ENCODE measurements around the gene GAD2.

Gene GAD2

GRCh38 chr10:26211781-26212444, 4.7 kb upstream of the GAD2 start:
- Histone ChIP-seq H3K36me3 (ENCODE audit: control insufficient read depth, insufficient read depth, low read length) (no peaks in the 10 kb centered on the region), H3K27me3 (ENCODE audit: control insufficient read depth, insufficient read depth, low read length, poor library complexity, severe bottlenecking) (peaks cover 69% of the 10 kb centered on the region), H3K4me1 (ENCODE audit: control insufficient read depth, insufficient read depth, low read length) (peaks cover 39% of the 10 kb centered on the region), H3K27ac (ENCODE audit: insufficient read depth, low read depth, low read length, poor library complexity, severe bottlenecking) (no peak overlapping the region), H3K4me3 (ENCODE audit: insufficient read depth, low read depth, low read length) (peak overlapping the region; percentile 3), H3K9me3 (ENCODE audit: control insufficient read depth, low read length) (no peaks in the 10 kb centered on the region)
- 53 to 57% methylated on average over 37 of the region's 37 CpGs for WGBS, 2 experiments

GRCh38 chr10:26212511-26212910, 4.1 kb upstream of the GAD2 start:
- Histone ChIP-seq H3K4me1 (ENCODE audit: control insufficient read depth, insufficient read depth, low read length) (peaks cover 40% of the 10 kb centered on the region), H3K27me3 (ENCODE audit: control insufficient read depth, insufficient read depth, low read length, poor library complexity, severe bottlenecking) (peaks cover 74% of the 10 kb centered on the region), H3K27ac (ENCODE audit: insufficient read depth, low read depth, low read length, poor library complexity, severe bottlenecking) (no peak overlapping the region), H3K9me3 (ENCODE audit: control insufficient read depth, low read length) (no peaks in the 10 kb centered on the region), H3K36me3 (ENCODE audit: control insufficient read depth, insufficient read depth, low read length) (no peaks in the 10 kb centered on the region), H3K4me3 (ENCODE audit: insufficient read depth, low read depth, low read length) (peak overlapping the region; percentile 3)
- WGBS, 2 experiments = 75 to 77% methylated on average over 12 of the region's 12 CpGs

GRCh38 chr10:26213157-26213800, 3.3 kb upstream of the GAD2 start:
- no peaks in the 10 kb centered on the region for H3K36me3 ChIP-seq (ENCODE audit: control insufficient read depth, insufficient read depth, low read length)
- 70 to 73% methylated on average over 11 of the region's 11 CpGs for WGBS, 2 experiments
- H3K9me3 ChIP-seq (ENCODE audit: control insufficient read depth, low read length) = no peaks in the 10 kb centered on the region
- H3K27me3 ChIP-seq (ENCODE audit: control insufficient read depth, insufficient read depth, low read length, poor library complexity, severe bottlenecking) = peaks cover 82% of the 10 kb centered on the region
- H3K4me3 ChIP-seq (ENCODE audit: insufficient read depth, low read depth, low read length) = no peak overlapping the region
- H3K4me1 ChIP-seq (ENCODE audit: control insufficient read depth, insufficient read depth, low read length) = peaks cover 40% of the 10 kb centered on the region
- no peak overlapping the region for H3K27ac ChIP-seq (ENCODE audit: insufficient read depth, low read depth, low read length, poor library complexity, severe bottlenecking)

GRCh38 chr10:26214004-26214403, 2.6 kb upstream of the GAD2 start:
- WGBS, 2 experiments = 0% methylated on average over 5 to 7 of the region's 7 CpGs
- Histone ChIP-seq H3K4me1 (ENCODE audit: control insufficient read depth, insufficient read depth, low read length) (peaks cover 40% of the 10 kb centered on the region), H3K4me3 (ENCODE audit: insufficient read depth, low read depth, low read length) (no peak overlapping the region), H3K27ac (ENCODE audit: insufficient read depth, low read depth, low read length, poor library complexity, severe bottlenecking) (no peak overlapping the region), H3K36me3 (ENCODE audit: control insufficient read depth, insufficient read depth, low read length) (no peaks in the 10 kb centered on the region), H3K27me3 (ENCODE audit: control insufficient read depth, insufficient read depth, low read length, poor library complexity, severe bottlenecking) (peaks cover 89% of the 10 kb centered on the region), H3K9me3 (ENCODE audit: control insufficient read depth, low read length) (no peaks in the 10 kb centered on the region)

GRCh38 chr10:26214551-26215395, 1.8 kb upstream of the GAD2 start:
- H3K9me3 ChIP-seq (ENCODE audit: control insufficient read depth, low read length) = no peaks in the 10 kb centered on the region
- H3K27me3 ChIP-seq (ENCODE audit: control insufficient read depth, insufficient read depth, low read length, poor library complexity, severe bottlenecking) = peaks cover 97% of the 10 kb centered on the region
- peak overlapping the region; percentile 23 for H3K4me3 ChIP-seq (ENCODE audit: insufficient read depth, low read depth, low read length)
- H3K27ac ChIP-seq (ENCODE audit: insufficient read depth, low read depth, low read length, poor library complexity, severe bottlenecking) = no peak overlapping the region
- no peaks in the 10 kb centered on the region for H3K36me3 ChIP-seq (ENCODE audit: control insufficient read depth, insufficient read depth, low read length)
- 2% methylated on average over 34 of the region's 34 CpGs for WGBS, 2 experiments
- H3K4me1 ChIP-seq (ENCODE audit: control insufficient read depth, insufficient read depth, low read length) = peaks cover 40% of the 10 kb centered on the region

GRCh38 chr10:26215396-26215934, 1.1 kb upstream of the GAD2 start:
- H3K4me3 ChIP-seq (ENCODE audit: insufficient read depth, low read depth, low read length) = peak overlapping the region; percentile 23
- H3K4me1 ChIP-seq (ENCODE audit: control insufficient read depth, insufficient read depth, low read length) = peaks cover 40% of the 10 kb centered on the region
- 0 to 1% methylated on average over 31 of the region's 31 CpGs for WGBS, 2 experiments

GRCh38 chr10:26215935-26216584, 514 bp upstream of the GAD2 start:
- Histone ChIP-seq H3K4me1 (ENCODE audit: control insufficient read depth, insufficient read depth, low read length) (peaks cover 40% of the 10 kb centered on the region), H3K36me3 (ENCODE audit: control insufficient read depth, insufficient read depth, low read length) (no peaks in the 10 kb centered on the region), H3K27me3 (ENCODE audit: control insufficient read depth, insufficient read depth, low read length, poor library complexity, severe bottlenecking) (peaks cover 100% of the 10 kb centered on the region), H3K9me3 (ENCODE audit: control insufficient read depth, low read length) (no peaks in the 10 kb centered on the region), H3K27ac (ENCODE audit: insufficient read depth, low read depth, low read length, poor library complexity, severe bottlenecking) (no peak overlapping the region), H3K4me3 (ENCODE audit: insufficient read depth, low read depth, low read length) (peak overlapping the region; percentile 23)
- WGBS, 2 experiments = 0% methylated on average over 57 of the region's 57 CpGs

More at GRCh38 chr10:26215396-26215934, 1.1 kb upstream of the GAD2 start:
- no peaks in the 10 kb centered on the region for H3K9me3 ChIP-seq (ENCODE audit: control insufficient read depth, low read length)
- no peak overlapping the region for H3K27ac ChIP-seq (ENCODE audit: insufficient read depth, low read depth, low read length, poor library complexity, severe bottlenecking)
- H3K36me3 ChIP-seq (ENCODE audit: control insufficient read depth, insufficient read depth, low read length) = no peaks in the 10 kb centered on the region
- H3K27me3 ChIP-seq (ENCODE audit: control insufficient read depth, insufficient read depth, low read length, poor library complexity, severe bottlenecking) = peaks cover 100% of the 10 kb centered on the region

GRCh38 chr10:26217396-26218086, 967 bp downstream of the GAD2 start:
- Histone ChIP-seq H3K9me3 (ENCODE audit: control insufficient read depth, low read length) (no peaks in the 10 kb centered on the region), H3K36me3 (ENCODE audit: control insufficient read depth, insufficient read depth, low read length) (no peaks in the 10 kb centered on the region), H3K4me3 (ENCODE audit: insufficient read depth, low read depth, low read length) (peak overlapping the region; percentile 24), H3K4me1 (ENCODE audit: control insufficient read depth, insufficient read depth, low read length) (peaks cover 42% of the 10 kb centered on the region), H3K27me3 (ENCODE audit: control insufficient read depth, insufficient read depth, low read length, poor library complexity, severe bottlenecking) (peaks cover 98% of the 10 kb centered on the region), H3K27ac (ENCODE audit: insufficient read depth, low read depth, low read length, poor library complexity, severe bottlenecking) (no peak overlapping the region)
- 0 to 1% methylated on average over 64 of the region's 64 CpGs for WGBS, 2 experiments

- Histone ChIP-seq H3K9me3 (ENCODE audit: control insufficient read depth, low read length) (no peaks in the 10 kb centered on the region), H3K4me1 (ENCODE audit: control insufficient read depth, insufficient read depth, low read length) (peaks cover 25% of the 10 kb centered on the region), H3K4me3 (ENCODE audit: insufficient read depth, low read depth, low read length) (no peak overlapping the region), H3K27ac (ENCODE audit: insufficient read depth, low read depth, low read length, poor library complexity, severe bottlenecking) (no peak overlapping the region), H3K36me3 (ENCODE audit: control insufficient read depth, insufficient read depth, low read length) (no peaks in the 10 kb centered on the region), H3K27me3 (ENCODE audit: control insufficient read depth, insufficient read depth, low read length, poor library complexity, severe bottlenecking) (peaks cover 80% of the 10 kb centered on the region)
- WGBS, 2 experiments = 90 to 96% methylated on average over 1 of the region's 1 CpG
Measured at GRCh38 chr10:26219676-26220075, 3.1 kb downstream of the GAD2 start.
